ENCODE results near the gene FUT1.

DNA sequence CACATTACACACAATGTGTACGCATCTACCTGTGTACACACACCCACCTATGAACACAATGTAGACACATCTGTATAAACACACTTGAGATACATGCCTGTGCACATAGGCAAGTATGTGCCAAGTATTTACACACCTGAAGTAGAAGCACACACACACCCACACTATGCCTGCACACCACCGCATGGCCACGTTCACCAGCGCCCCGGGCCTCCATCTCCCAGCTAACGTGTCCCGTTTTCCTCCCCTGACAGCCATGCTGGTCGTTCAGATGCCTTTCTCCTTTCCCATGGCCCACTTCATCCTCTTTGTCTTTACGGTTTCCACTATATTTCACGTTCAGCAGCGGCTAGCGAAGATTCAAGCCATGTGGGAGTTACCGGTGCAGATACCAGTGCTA, 49.7 kb downstream of the FUT1 start:
- TF ChIP-seq, protein P1, sequence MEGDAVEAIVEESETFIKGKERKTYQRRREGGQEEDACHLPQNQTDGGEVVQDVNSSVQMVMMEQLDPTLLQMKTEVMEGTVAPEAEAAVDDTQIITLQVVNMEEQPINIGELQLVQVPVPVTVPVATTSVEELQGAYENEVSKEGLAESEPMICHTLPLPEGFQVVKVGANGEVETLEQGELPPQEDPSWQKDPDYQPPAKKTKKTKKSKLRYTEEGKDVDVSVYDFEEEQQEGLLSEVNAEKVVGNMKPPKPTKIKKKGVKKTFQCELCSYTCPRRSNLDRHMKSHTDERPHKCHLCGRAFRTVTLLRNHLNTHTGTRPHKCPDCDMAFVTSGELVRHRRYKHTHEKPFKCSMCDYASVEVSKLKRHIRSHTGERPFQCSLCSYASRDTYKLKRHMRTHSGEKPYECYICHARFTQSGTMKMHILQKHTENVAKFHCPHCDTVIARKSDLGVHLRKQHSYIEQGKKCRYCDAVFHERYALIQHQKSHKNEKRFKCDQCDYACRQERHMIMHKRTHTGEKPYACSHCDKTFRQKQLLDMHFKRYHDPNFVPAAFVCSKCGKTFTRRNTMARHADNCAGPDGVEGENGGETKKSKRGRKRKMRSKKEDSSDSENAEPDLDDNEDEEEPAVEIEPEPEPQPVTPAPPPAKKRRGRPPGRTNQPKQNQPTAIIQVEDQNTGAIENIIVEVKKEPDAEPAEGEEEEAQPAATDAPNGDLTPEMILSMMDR (IDR thresholded peaks at IDR 0.05), result no peak
- no peak for TF ChIP-seq EZH2 (IDR thresholded peaks at IDR 0.05; ENCODE audit: borderline replicate concordance, insufficient read depth, low read depth, low read length, poor library complexity, severe bottlenecking)
